ENCODE data around the gene PSMG2. TPM values are rescaled to one million over a fixed set of nuclear protein-coding genes. Genes with fewer than 3 reads are reported as not detected.
"Not testable (repeated sequence)": the region's sequence is repeated elsewhere in the genome, so short reads cannot be mapped to it uniquely, and the experiment has no call there.

The PSMG2 gene
- total RNA-seq, 2 experiments from 2014 or later = 121 to 125 TPM

- H3K9me3 Mint-ChIP-seq = no peaks in the 10 kb centered on the region
- no peaks in the 10 kb centered on the region for H3K27me3 Mint-ChIP-seq
- no peak for DNase-seq
- no peak overlapping the region for H3K27ac Mint-ChIP-seq
- H3K4me1 Mint-ChIP-seq = peaks cover 13% of the 10 kb centered on the region
- no peak overlapping the region for H3K4me3 Mint-ChIP-seq
- H3K36me3 Mint-ChIP-seq = no peaks in the 10 kb centered on the region
Measured at GRCh38 chr18:12747530-12748315, 44.9 kb downstream of the PSMG2 start.

- no peak overlapping the region for H3K27ac Mint-ChIP-seq
- H3K9me3 Mint-ChIP-seq = no peaks in the 10 kb centered on the region
- no peak overlapping the region for H3K4me3 Mint-ChIP-seq
- H3K36me3 Mint-ChIP-seq = no peaks in the 10 kb centered on the region
- peaks cover 13% of the 10 kb centered on the region for H3K4me1 Mint-ChIP-seq
- no peaks in the 10 kb centered on the region for H3K27me3 Mint-ChIP-seq
- no peak for DNase-seq
Measured at GRCh38 chr18:12748671-12749070, 45.8 kb downstream of the PSMG2 start.

- no peak for DNase-seq
- Mint-ChIP-seq H3K27me3 (no peaks in the 10 kb centered on the region), H3K36me3 (no peaks in the 10 kb centered on the region), H3K4me1 (peaks cover 13% of the 10 kb centered on the region), H3K27ac (no peak overlapping the region), H3K9me3 (no peaks in the 10 kb centered on the region), H3K4me3 (no peak overlapping the region)
Measured at GRCh38 chr18:12749121-12749520, 46.3 kb downstream of the PSMG2 start.

GRCh38 chr18:12750076-12750714 lies 47.4 kb downstream of the PSMG2 start:
- Mint-ChIP-seq H3K4me3 (no peak overlapping the region), H3K27me3 (no peaks in the 10 kb centered on the region), H3K27ac (no peak overlapping the region), H3K4me1 (peaks cover 13% of the 10 kb centered on the region), H3K9me3 (no peaks in the 10 kb centered on the region), H3K36me3 (no peaks in the 10 kb centered on the region)
- DNase-seq = peak; percentile 29

GRCh38 chr18:12750715-12751502 lies 48.1 kb downstream of the PSMG2 start:
- Mint-ChIP-seq H3K4me1 (peaks cover 13% of the 10 kb centered on the region), H3K9me3 (no peaks in the 10 kb centered on the region), H3K27ac (no peak overlapping the region), H3K36me3 (no peaks in the 10 kb centered on the region), H3K4me3 (no peak overlapping the region), H3K27me3 (no peaks in the 10 kb centered on the region)
- no peak for DNase-seq

- H3K4me1 Mint-ChIP-seq = peaks cover 13% of the 10 kb centered on the region
- H3K27me3 Mint-ChIP-seq = no peaks in the 10 kb centered on the region
- H3K36me3 Mint-ChIP-seq = no peaks in the 10 kb centered on the region
- no peaks in the 10 kb centered on the region for H3K9me3 Mint-ChIP-seq
- no peak overlapping the region for H3K4me3 Mint-ChIP-seq
- H3K27ac Mint-ChIP-seq = no peak overlapping the region
- DNase-seq = no peak
Measured at GRCh38 chr18:12751503-12751884, 48.7 kb downstream of the PSMG2 start.

GRCh38 chr18:12751891-12752290 lies 49.0 kb downstream of the PSMG2 start:
- Mint-ChIP-seq H3K4me1 (peaks cover 13% of the 10 kb centered on the region), H3K27me3 (no peaks in the 10 kb centered on the region), H3K36me3 (no peaks in the 10 kb centered on the region), H3K4me3 (no peak overlapping the region), H3K9me3 (no peaks in the 10 kb centered on the region), H3K27ac (no peak overlapping the region)
- DNase-seq = no peak

- Mint-ChIP-seq H3K4me1 (peaks cover 9% of the 10 kb centered on the region), H3K4me3 (no peak overlapping the region), H3K27ac (no peak overlapping the region), H3K9me3 (no peaks in the 10 kb centered on the region), H3K27me3 (no peaks in the 10 kb centered on the region), H3K36me3 (no peaks in the 10 kb centered on the region)
- DNase-seq = no peak
Measured at GRCh38 chr18:12754511-12754910, 51.7 kb downstream of the PSMG2 start.

- H3K36me3 Mint-ChIP-seq, H3K27me3 Mint-ChIP-seq, H3K4me3 Mint-ChIP-seq, H3K4me1 Mint-ChIP-seq, DNase-seq, H3K27ac Mint-ChIP-seq, H3K9me3 Mint-ChIP-seq: not testable (repeated sequence)
Measured at GRCh38 chr18:12755606-12756005, 52.8 kb downstream of the PSMG2 start.

GRCh38 chr18:12756619-12757239 lies 53.9 kb downstream of the PSMG2 start:
- not testable (repeated sequence) for H3K27me3 Mint-ChIP-seq, H3K9me3 Mint-ChIP-seq

GRCh38 chr18:12758566-12758965 lies 55.7 kb downstream of the PSMG2 start:
- H3K4me1 Mint-ChIP-seq = not testable (repeated sequence)

More at GRCh38 chr18:12756619-12757239, 53.9 kb downstream of the PSMG2 start:
- H3K4me1 Mint-ChIP-seq, H3K27ac Mint-ChIP-seq, H3K4me3 Mint-ChIP-seq, H3K36me3 Mint-ChIP-seq, DNase-seq: not testable (repeated sequence)

GRCh38 chr18:12765126-12765525 lies 62.3 kb downstream of the PSMG2 start:
- Mint-ChIP-seq H3K9me3 (no peaks in the 10 kb centered on the region), H3K27me3 (no peaks in the 10 kb centered on the region), H3K27ac (no peak overlapping the region), H3K4me1 (no peaks in the 10 kb centered on the region), H3K4me3 (no peak overlapping the region), H3K36me3 (no peaks in the 10 kb centered on the region)
- no peak for DNase-seq

More at GRCh38 chr18:12758566-12758965, 55.7 kb downstream of the PSMG2 start:
- DNase-seq, H3K36me3 Mint-ChIP-seq, H3K27ac Mint-ChIP-seq, H3K9me3 Mint-ChIP-seq, H3K27me3 Mint-ChIP-seq, H3K4me3 Mint-ChIP-seq: not testable (repeated sequence)

GRCh38 chr18:12765586-12765985 lies 62.7 kb downstream of the PSMG2 start:
- no peaks in the 10 kb centered on the region for H3K27me3 Mint-ChIP-seq
- H3K4me3 Mint-ChIP-seq = no peak overlapping the region
- no peaks in the 10 kb centered on the region for H3K9me3 Mint-ChIP-seq
- no peak overlapping the region for H3K27ac Mint-ChIP-seq
- H3K4me1 Mint-ChIP-seq = no peaks in the 10 kb centered on the region
- H3K36me3 Mint-ChIP-seq = no peaks in the 10 kb centered on the region
- DNase-seq = no peak

- Mint-ChIP-seq H3K27me3 (no peaks in the 10 kb centered on the region), H3K27ac (no peak overlapping the region), H3K4me3 (no peak overlapping the region), H3K4me1 (no peaks in the 10 kb centered on the region), H3K36me3 (no peaks in the 10 kb centered on the region), H3K9me3 (no peaks in the 10 kb centered on the region)
- DNase-seq = no peak
Measured at GRCh38 chr18:12766986-12767433, 64.2 kb downstream of the PSMG2 start.

- DNase-seq = no peak
- Mint-ChIP-seq H3K4me1 (no peaks in the 10 kb centered on the region), H3K27ac (no peak overlapping the region), H3K4me3 (no peak overlapping the region), H3K27me3 (no peaks in the 10 kb centered on the region), H3K9me3 (no peaks in the 10 kb centered on the region), H3K36me3 (no peaks in the 10 kb centered on the region)
Measured at GRCh38 chr18:12767580-12768155, 64.8 kb downstream of the PSMG2 start.
